ENCODE measurements around the gene LYPLAL1. TPM values are rescaled to one million over a fixed set of nuclear protein-coding genes. Genes with fewer than 3 reads are reported as not detected.

Gene LYPLAL1
- total RNA-seq, 1 experiment from 2014 or later, result 40.0 TPM

DNA sequence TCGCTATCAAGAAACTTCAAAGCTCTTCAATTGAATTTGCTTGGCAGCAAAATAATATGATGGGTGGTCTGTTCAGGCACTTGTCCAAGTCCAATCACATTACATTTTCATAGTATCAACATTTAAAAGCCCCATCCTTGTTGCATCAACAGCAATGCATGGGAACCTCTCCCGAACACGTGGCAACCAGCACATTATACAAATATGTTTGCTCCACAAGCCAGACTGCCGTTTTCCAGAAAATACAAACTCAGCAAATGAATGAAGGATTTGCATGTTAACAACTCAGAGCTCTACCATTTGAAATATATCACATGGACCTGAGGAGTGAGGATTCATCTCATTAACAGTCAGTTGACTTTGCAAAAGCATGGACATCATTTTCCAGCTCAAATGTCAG, 20.0 kb upstream of the LYPLAL1 start:
- H4K20me1 ChIP-seq (ENCODE audit: insufficient read depth), result no peaks in the 10 kb centered on the region
- CTCF ChIA-PET, result no interaction called here
- H3K4me1 ChIP-seq (ENCODE audit: control insufficient read depth in 1 of 2, insufficient read depth in 2 of 2, low read length in 2 of 2), result no peaks in the 10 kb centered on the region
- H3K9me3 ChIP-seq (ENCODE audit: control insufficient read depth in 1 of 2, insufficient read depth in 1 of 2, low read depth in 1 of 2, low read length in 2 of 2), result no peaks in the 10 kb centered on the region
- no peaks in the 10 kb centered on the region for H3K79me2 ChIP-seq (ENCODE audit: insufficient read depth, low read length)
- POLR2A ChIA-PET, result no interaction called here
- no peak overlapping the region for H2AFZ ChIP-seq (ENCODE audit: low read depth, low read length, poor library complexity, severe bottlenecking)
- BruUV-seq (replicated peaks), result no TSS peak
- intact Hi-C loops (cut with micrococcal nuclease), result no loop called here
- no peak overlapping the region for H3K4me2 ChIP-seq (ENCODE audit: low read length)
- no peaks in the 10 kb centered on the region for H3K27me3 ChIP-seq (ENCODE audit: insufficient read depth, low read length)
- no peaks in the 10 kb centered on the region for H3K9me2 ChIP-seq (ENCODE audit: insufficient read depth)
- H3K36me3 ChIP-seq (ENCODE audit: control insufficient read depth in 1 of 2, insufficient read depth in 2 of 2, low read length in 2 of 2), result no peaks in the 10 kb centered on the region
- no peak for DNase-seq (ENCODE audit: low read depth, low spot score)
- no peak overlapping the region for H3K4me3 ChIP-seq (replicated peaks in 1 of 2; ENCODE audit: low read depth in 1 of 2, low read length in 2 of 2)
- H3K9ac ChIP-seq (ENCODE audit: low read length), result no peak overlapping the region
- RAD21 ChIA-PET (ENCODE audit: low non-redundant PET in 1 of 2, low total read pairs in 2 of 2, uncharacterized antibody in 2 of 2, unreplicated experiment in 2 of 2), result no interaction called here
- no peak for ATAC-seq
- no peak overlapping the region for H3K27ac ChIP-seq (ENCODE audit: low read depth, low read length)
- TF ChIP-seq YY1 (IDR thresholded peaks at IDR 0.05; ENCODE audit: extremely low read depth, insufficient replicate concordance, low read depth, low read length) (no peak), ZBTB33 (IDR thresholded peaks at IDR 0.05; ENCODE audit: extremely low read depth, insufficient replicate concordance, low read length) (no peak), FOSL1 (IDR thresholded peaks at IDR 0.05; ENCODE audit: low read depth) (no peak), SIN3A (IDR thresholded peaks at IDR 0.05; ENCODE audit: low read depth) (no peak), CTCF (IDR thresholded peaks at IDR 0.05 in 2 of 3, conservative IDR thresholded peaks at IDR 0.05 in 1 of 3; ENCODE audit: borderline replicate concordance in 1 of 3, insufficient read depth in 1 of 3, low read depth in 2 of 3, low read length in 2 of 3) (no peak), ZNF274 (IDR thresholded peaks at IDR 0.05; ENCODE audit: low read depth, low read length) (no peak), SRF (IDR thresholded peaks at IDR 0.05; ENCODE audit: low read depth) (no peak), ELF1 (IDR thresholded peaks at IDR 0.05; ENCODE audit: borderline replicate concordance, low read depth) (no peak), CBX3 (IDR thresholded peaks at IDR 0.05; ENCODE audit: low read depth) (no peak), TCF7L2 (IDR thresholded peaks at IDR 0.05; ENCODE audit: borderline replicate concordance, extremely low read depth, insufficient read depth, insufficient read length) (no peak), ZFX (IDR thresholded peaks at IDR 0.05) (no peak), SP1 (IDR thresholded peaks at IDR 0.05; ENCODE audit: low read depth) (no peak), POLR2AphosphoS5 (IDR thresholded peaks at IDR 0.05; ENCODE audit: low read depth, low read length) (no peak), ATF3 (IDR thresholded peaks at IDR 0.05) (no peak), EGR1 (IDR thresholded peaks at IDR 0.05; ENCODE audit: low read depth) (no peak)
- TF ChIP-seq, protein P1, sequence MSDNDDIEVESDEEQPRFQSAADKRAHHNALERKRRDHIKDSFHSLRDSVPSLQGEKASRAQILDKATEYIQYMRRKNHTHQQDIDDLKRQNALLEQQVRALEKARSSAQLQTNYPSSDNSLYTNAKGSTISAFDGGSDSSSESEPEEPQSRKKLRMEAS (IDR thresholded peaks at IDR 0.05), result no peak
